ENCODE results near the gene CHD5.

GRCh38 chr1:6207075-6207885, 27.2 kb upstream of the CHD5 start:
- TF ChIP-seq CTCF (IDR thresholded peaks at IDR 0.05; ENCODE audit: poor library complexity, severe bottlenecking): no peak
- no peak for TF ChIP-seq POLR2AphosphoS5 (IDR thresholded peaks at IDR 0.05)
- no peak for TF ChIP-seq EZH2 (IDR thresholded peaks at IDR 0.05; ENCODE audit: borderline replicate concordance, insufficient read depth, low read length, poor library complexity, severe bottlenecking)
- TF ChIP-seq MXI1 (conservative IDR thresholded peaks at IDR 0.05; ENCODE audit: poor library complexity, severe bottlenecking): no peak
- TF ChIP-seq REST (IDR thresholded peaks at IDR 0.05; ENCODE audit: borderline replicate concordance): no peak
- TF ChIP-seq TAF1 (IDR thresholded peaks at IDR 0.05; ENCODE audit: low read depth): no peak
- TF ChIP-seq EP300 (conservative IDR thresholded peaks at IDR 0.05; ENCODE audit: poor library complexity, severe bottlenecking): no peak
- TF ChIP-seq RAD21 (conservative IDR thresholded peaks at IDR 0.05): no peak

Measured in neural cell (in vitro differentiated cells).